GM12878 (cell line): ENCODE data around the gene DPAGT1. TPM values are rescaled to one million over a fixed set of nuclear protein-coding genes. Genes with fewer than 3 reads are reported as not detected.
A peak's percentile ranks its signal among the peaks of the same experiment; 100 is the strongest.

Experiments
- ATAC-seq: fragments of 200-7000 bp; cut with Tn5 transposase; 3 replicates; pipeline ENCODE4 v1.9.1; 2020; ENCODE audit warnings: mild to moderate bottlenecking, moderate library complexity
- BruUV-seq: library from RNA; stranded (reverse); fragments of 400-500 nt; replicated peaks from 2 replicates; lab custom pipeline; 2021; lab: Mats Ljungman, UMichigan
- CTCF ChIA-PET: fragments of 300-600 bp; sonication (Branson Sonifier 250); formaldehyde crosslinking; extraction: SDS; loops from one replicate; lab custom pipeline; 2021; ENCODE audit warnings: inconsistent platforms; lab: Yijun Ruan, JAX
- POLR2A ChIA-PET: fragments of 350-600 bp; formaldehyde crosslinking; extraction: SDS; loops from one replicate; lab custom pipeline; 2021; ENCODE audit warnings: inconsistent platforms; lab: Charles Lee
- RAD21 ChIA-PET: fragments of 300-600 bp; sonication (Branson Sonifier 250); formaldehyde crosslinking; loops from one replicate; lab custom pipeline; 2023; ENCODE audit warnings: antibody characterized with exemption; ENCODE audit not compliant: unreplicated experiment; lab: Charles Lee
- SMC1A ChIA-PET: fragments of 300-600 bp; sonication (Branson Sonifier 250); formaldehyde crosslinking; loops from one replicate; lab custom pipeline; 2023; ENCODE audit not compliant: unreplicated experiment, uncharacterized antibody; lab: Charles Lee
- DNase-seq: peaks from one replicate; pipeline ENCODE4 v3.0.0-alpha.2; 2011; ENCODE audit warnings: low read depth, low spot score
- FAIRE-seq: peaks from 3 replicates; lab custom pipeline; 2011; peaks lifted over from hg19 to GRCh38; lab: Jason Lieb, UNC
- H2AFZ ChIP-seq: 2 replicates; pipeline ENCODE4 v1.6.0; 2011; ENCODE audit warnings: low read depth, low read length, control low read depth; ENCODE audit not compliant: control insufficient read depth
- H3K27ac ChIP-seq: 2 replicates; pipeline ENCODE4 v1.5.1; 2011; ENCODE audit warnings: control low read depth; ENCODE audit not compliant: control insufficient read depth, insufficient read depth
- H3K27me3 ChIP-seq, 2 experiments: replicated peaks in 1 of 2; 2 replicates each; pipeline versions ENCODE4 v1.6.0 to v1.6.1; 2011; ENCODE audit warnings: low read length in 1 of 2; ENCODE audit not compliant: control insufficient read depth in 2 of 2, insufficient read depth in 2 of 2
- H3K36me3 ChIP-seq, 2 experiments: 2 replicates each; pipeline ENCODE4 v1.5.1; 2011; ENCODE audit warnings: low read length in 1 of 2; ENCODE audit not compliant: control insufficient read depth in 2 of 2, insufficient read depth in 2 of 2
- H3K4me1 ChIP-seq: 2 replicates; pipeline ENCODE4 v1.6.1; 2011; ENCODE audit warnings: mild to moderate bottlenecking, low read length, moderate library complexity, mixed read lengths; ENCODE audit not compliant: control insufficient read depth, insufficient read depth
- H3K4me2 ChIP-seq: 2 replicates; pipeline ENCODE4 v1.6.0; 2011; ENCODE audit warnings: control low read depth; ENCODE audit not compliant: control insufficient read depth, insufficient read depth
- H3K4me3 ChIP-seq: fragments of 200-600 bp; sonication (generic); 2 replicates; pipeline ENCODE4 v1.5.1; 2016
- H3K79me2 ChIP-seq: 2 replicates; pipeline ENCODE4 v1.6.0; 2011; ENCODE audit warnings: low read length; ENCODE audit not compliant: control insufficient read depth, insufficient read depth
- H3K9ac ChIP-seq: 2 replicates; pipeline ENCODE4 v1.8.0; 2011; ENCODE audit warnings: low read length, control low read depth, mixed read lengths; ENCODE audit not compliant: control insufficient read depth, insufficient read depth
- H3K9me3 ChIP-seq: replicated peaks from 3 replicates; pipeline ENCODE4 v1.5.1; 2011; ENCODE audit warnings: mild to moderate bottlenecking, low read length; ENCODE audit not compliant: control insufficient read depth, insufficient read depth
- H4K20me1 ChIP-seq: 2 replicates; pipeline ENCODE4 v1.6.0; 2011; ENCODE audit not compliant: control insufficient read depth, insufficient read depth
- CREB1 ChIP-seq: IDR thresholded peaks from 2 replicates; pipeline ENCODE4 v1.6.1; 2012; ENCODE audit warnings: low read depth, mild to moderate bottlenecking, inconsistent platforms
- HCFC1 ChIP-seq: fragments of 150-350 bp; IDR thresholded peaks from 2 replicates; pipeline ENCODE4 v1.6.1; 2014; ENCODE audit warnings: low read length
- MTA2 ChIP-seq: fragments of 450-650 bp; IDR thresholded peaks from 2 replicates; pipeline ENCODE4 v1.6.1; 2016; ENCODE audit warnings: low read depth, mild to moderate bottlenecking, moderate library complexity
- MXI1 ChIP-seq: fragments of 150-350 bp; IDR thresholded peaks from 2 replicates; pipeline ENCODE4 v1.6.1; 2011; ENCODE audit warnings: low read depth, mild to moderate bottlenecking, inconsistent platforms, low read length, improper control_type of control experiment
- POLR2AphosphoS5 ChIP-seq: IDR thresholded peaks from 2 replicates; pipeline ENCODE4 v1.6.1; 2011; ENCODE audit warnings: mild to moderate bottlenecking, low read length, inconsistent platforms
- RAD21 ChIP-seq: IDR thresholded peaks from 2 replicates; pipeline ENCODE4 v1.6.1; 2011; ENCODE audit warnings: mild to moderate bottlenecking, low read depth, low read length, moderate library complexity; ENCODE audit not compliant: insufficient read depth
- TAF1 ChIP-seq: IDR thresholded peaks from 2 replicates; pipeline ENCODE4 v1.6.1; 2011; ENCODE audit warnings: mild to moderate bottlenecking, low read depth, low read length, borderline replicate concordance
- TBL1XR1 ChIP-seq: IDR thresholded peaks from 2 replicates; pipeline ENCODE4 v1.6.1; 2012; ENCODE audit warnings: low read depth, low read length, improper control_type of control experiment
- ZNF274 ChIP-seq: IDR thresholded peaks from one replicate; pipeline ENCODE4 v1.8.0; 2011; ENCODE audit not compliant: insufficient read length, insufficient read depth
- ZNF622 ChIP-seq: fragments of 450-650 bp; IDR thresholded peaks from 2 replicates; pipeline ENCODE4 v1.6.1; 2017; ENCODE audit warnings: mild to moderate bottlenecking, inconsistent platforms
- WGBS: methylation state at CpG from one replicate; pipeline ENCODE4 v1.1.6; 2016; ENCODE audit warnings: low lambda C conversion rate; ENCODE audit not compliant: insufficient replicate concordance, insufficient coverage; ENCODE audit errors: missing lambda C conversion rate; 5-methylcytosine and 5-hydroxymethylcytosine counted together
- in situ Hi-C: fragments of 300-500 bp; cut with MboI; formaldehyde crosslinking; loops from 9 replicates; pipeline ENCODE4 v1.14.3; 2018; ENCODE audit warnings: mixed read lengths
- intact Hi-C: fragments of 100-400 bp; cut with micrococcal nuclease; formaldehyde crosslinking; loops from one replicate; pipeline ENCODE4 v1.14.2; 2022; ENCODE audit not compliant: unreplicated experiment
- polyA plus RNA-seq, 11 experiments: library from polyadenylated mRNA; depleted of rRNA in 4 of 11; unstranded in 6 of 11; stranded (reverse) in 5 of 11; fragments of >200 nt; fragmentation: Nextera tagmentation in 4 of 11; fragmentation: Illumina TruSeq in 1 of 11; extraction: Ambion mirVana in 4 of 11; extraction: Trizol in 1 of 11; gene quantifications; 1 replicate in 1 of 11; 2 replicates in 10 of 11; pipeline versions ENCODE4 v1.2.1 to v1.2.3, GENCODE V29; 2011 to 2016; ENCODE audit warnings: inconsistent platforms in 2 of 11, missing spikeins in 2 of 11, low read depth in 1 of 11
- total RNA-seq, 4 experiments: library from RNA; depleted of rRNA in 3 of 4; stranded (reverse); fragments of >200 nt in 3 of 4; fragmentation: Illumina TruSeq in 1 of 4; extraction: Trizol in 1 of 4; gene quantifications; 2 replicates each; pipeline versions ENCODE4 v1.2.1 to v1.2.3, GENCODE V29; 2013 to 2021
- TF ChIP-seq, protein P1 (sequence below): IDR thresholded peaks from 2 replicates; pipeline ENCODE4 v1.6.1; 2011; ENCODE audit warnings: low read depth, mild to moderate bottlenecking, low read length, moderate library complexity, borderline replicate concordance; ENCODE audit errors: extremely low read depth
- TF ChIP-seq, protein P2 (sequence below): IDR thresholded peaks from 2 replicates; pipeline ENCODE4 v1.6.1; 2012; ENCODE audit warnings: low read length, inconsistent platforms
- TF ChIP-seq, protein P3 (sequence below): fragments of 450-650 bp; formaldehyde crosslinking; IDR thresholded peaks from 2 replicates; pipeline ENCODE4 v1.4.0; 2020; ENCODE audit warnings: mild to moderate bottlenecking, moderate library complexity
- TF ChIP-seq, protein P4 (sequence below): fragments of 450-650 bp; IDR thresholded peaks from 2 replicates; pipeline ENCODE4 v1.6.1; 2016; ENCODE audit warnings: mild to moderate bottlenecking

The DPAGT1 gene
- total and polyA plus RNA-seq, 10 of the 15 experiments (the other 5 are each of a cell fraction or from before 2014, with no cell fraction given): 20.5 to 95.6 (median 54.3) TPM

DNA sequence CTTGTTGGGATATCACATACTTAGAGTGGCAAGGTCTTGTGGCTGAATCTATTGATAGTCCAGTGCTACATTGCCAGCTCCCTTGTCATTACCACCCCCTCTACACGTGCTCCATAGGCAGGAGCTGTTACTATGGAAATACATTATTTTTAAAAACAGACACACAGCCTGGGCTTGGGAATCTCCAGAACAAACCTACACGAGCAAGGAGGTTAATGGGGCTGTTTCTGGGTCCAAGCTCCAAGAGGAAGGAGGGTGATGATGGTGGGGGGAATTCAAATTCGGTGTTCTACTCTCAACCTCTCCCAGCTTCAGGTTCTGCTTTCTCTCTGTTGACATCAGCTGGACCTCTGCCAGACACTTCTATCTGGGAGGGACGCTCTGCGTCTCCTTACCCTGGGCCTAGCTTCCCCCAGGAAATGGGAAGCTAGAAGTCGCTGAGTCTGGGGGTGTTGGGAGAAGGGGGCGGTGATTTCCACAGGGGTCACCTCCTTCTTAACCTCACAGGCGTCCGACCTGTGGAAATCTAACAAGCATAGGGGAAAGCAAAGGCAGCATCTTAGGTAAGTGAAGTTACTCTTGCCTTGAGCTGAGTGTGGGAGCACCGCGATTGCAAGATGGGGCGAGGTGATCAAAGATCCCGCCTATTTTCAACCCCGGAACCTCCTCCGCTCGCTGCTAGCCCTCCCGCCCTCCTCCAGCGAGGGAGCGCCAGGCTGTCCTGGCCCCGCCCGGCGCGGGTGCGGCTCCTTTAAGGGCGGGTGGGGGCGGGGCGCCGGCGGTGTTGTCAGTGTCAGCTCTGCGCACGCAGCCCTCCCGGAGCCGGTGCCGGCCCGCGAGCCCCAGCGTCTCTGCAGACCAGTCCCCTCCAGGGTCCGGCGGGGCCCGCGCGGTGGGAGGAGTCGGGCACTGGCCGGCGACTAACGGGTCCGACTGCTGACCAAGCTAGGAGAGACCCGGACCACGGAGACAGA is 5.2 kb upstream of the DPAGT1 start, which contains the start of gene C2CD2L:
Gene C2CD2L (plus strand): TSS at position 781 of the 974 bp plus-strand sequence. CDS start 398 bp downstream, outside the sequence.
- SMC1A ChIA-PET: interaction anchor here (0.6 to 1.8 kb wide), 10 partner anchors 10 to 153 kb away, joined by 3 to 9 read pairs (median 6); partner anchors contain the start of genes HINFP, HMBS and TRAPPC4
- Histone ChIP-seq H3K4me1 (peaks cover 23% of the 10 kb centered on the region), H3K4me3 (peak within 1 kb of the TSS; percentile 96), H3K36me3 (peaks cover 8 to 12% of the 10 kb centered on the region in 2 experiments), H3K9ac (peak within 1 kb of the TSS; percentile 87), H3K27me3 (no peaks in the 10 kb centered on the region), H2AFZ (peak within 1 kb of the TSS; percentile 76), H3K79me2 (peaks cover 33% of the 10 kb centered on the region), H3K27ac (peak within 1 kb of the TSS; percentile 73), H3K9me3 (no peaks in the 10 kb centered on the region), H3K4me2 (peak within 1 kb of the TSS; percentile 93), H4K20me1 (no peaks in the 10 kb centered on the region)
- intact Hi-C loops: loop anchor here (1.0 to 5.0 kb wide), 2 partner anchors 37 to 90 kb away; no protein-coding TSS in a partner anchor
- BruUV-seq: TSS peak; percentile 92
- in situ Hi-C loops: no loop called here
- ATAC-seq: peak; percentile 93
- RAD21 ChIA-PET: interaction anchor here (0.7 to 2.2 kb wide), 12 partner anchors 11 to 218 kb away, joined by 3 to 16 read pairs (median 4); partner anchors contain the start of genes HINFP, HMBS, NLRX1 and VPS11
- peak; percentile 93 for FAIRE-seq
- WGBS: 1% methylated on average over 39 of the region's 49 CpGs
- peak; percentile 70 for DNase-seq
- POLR2A ChIA-PET: interaction anchor here (0.6 to 7.2 kb wide), 23 partner anchors 10 to 216 kb away, joined by 3 to 76 read pairs (median 3); partner anchors contain the start of genes HINFP, HMBS, HYOU1 and NLRX1
- CTCF ChIA-PET: interaction anchor here (0.6 to 2.0 kb wide), 15 partner anchors 11 to 231 kb away, joined by 3 to 9 read pairs (median 5); partner anchors contain the start of genes HINFP, HMBS, HYOU1 and VPS11
- TF ChIP-seq RAD21 (no peak), MTA2 (no peak), TAF1 (peak; percentile 35; the same call in 1 of the 2 replicates), ZNF622 (no peak), POLR2AphosphoS5 (peak; percentile 72), MXI1 (peak; percentile 61), TBL1XR1 (no peak), CREB1 (no peak), HCFC1 (no peak; the same call in 1 of the 2 replicates), ZNF274 (no peak)
- TF ChIP-seq, protein P1, sequence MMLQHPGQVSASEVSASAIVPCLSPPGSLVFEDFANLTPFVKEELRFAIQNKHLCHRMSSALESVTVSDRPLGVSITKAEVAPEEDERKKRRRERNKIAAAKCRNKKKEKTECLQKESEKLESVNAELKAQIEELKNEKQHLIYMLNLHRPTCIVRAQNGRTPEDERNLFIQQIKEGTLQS: no peak
- TF ChIP-seq, protein P2, sequence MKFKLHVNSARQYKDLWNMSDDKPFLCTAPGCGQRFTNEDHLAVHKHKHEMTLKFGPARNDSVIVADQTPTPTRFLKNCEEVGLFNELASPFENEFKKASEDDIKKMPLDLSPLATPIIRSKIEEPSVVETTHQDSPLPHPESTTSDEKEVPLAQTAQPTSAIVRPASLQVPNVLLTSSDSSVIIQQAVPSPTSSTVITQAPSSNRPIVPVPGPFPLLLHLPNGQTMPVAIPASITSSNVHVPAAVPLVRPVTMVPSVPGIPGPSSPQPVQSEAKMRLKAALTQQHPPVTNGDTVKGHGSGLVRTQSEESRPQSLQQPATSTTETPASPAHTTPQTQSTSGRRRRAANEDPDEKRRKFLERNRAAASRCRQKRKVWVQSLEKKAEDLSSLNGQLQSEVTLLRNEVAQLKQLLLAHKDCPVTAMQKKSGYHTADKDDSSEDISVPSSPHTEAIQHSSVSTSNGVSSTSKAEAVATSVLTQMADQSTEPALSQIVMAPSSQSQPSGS: no peak
- TF ChIP-seq, protein P3, sequence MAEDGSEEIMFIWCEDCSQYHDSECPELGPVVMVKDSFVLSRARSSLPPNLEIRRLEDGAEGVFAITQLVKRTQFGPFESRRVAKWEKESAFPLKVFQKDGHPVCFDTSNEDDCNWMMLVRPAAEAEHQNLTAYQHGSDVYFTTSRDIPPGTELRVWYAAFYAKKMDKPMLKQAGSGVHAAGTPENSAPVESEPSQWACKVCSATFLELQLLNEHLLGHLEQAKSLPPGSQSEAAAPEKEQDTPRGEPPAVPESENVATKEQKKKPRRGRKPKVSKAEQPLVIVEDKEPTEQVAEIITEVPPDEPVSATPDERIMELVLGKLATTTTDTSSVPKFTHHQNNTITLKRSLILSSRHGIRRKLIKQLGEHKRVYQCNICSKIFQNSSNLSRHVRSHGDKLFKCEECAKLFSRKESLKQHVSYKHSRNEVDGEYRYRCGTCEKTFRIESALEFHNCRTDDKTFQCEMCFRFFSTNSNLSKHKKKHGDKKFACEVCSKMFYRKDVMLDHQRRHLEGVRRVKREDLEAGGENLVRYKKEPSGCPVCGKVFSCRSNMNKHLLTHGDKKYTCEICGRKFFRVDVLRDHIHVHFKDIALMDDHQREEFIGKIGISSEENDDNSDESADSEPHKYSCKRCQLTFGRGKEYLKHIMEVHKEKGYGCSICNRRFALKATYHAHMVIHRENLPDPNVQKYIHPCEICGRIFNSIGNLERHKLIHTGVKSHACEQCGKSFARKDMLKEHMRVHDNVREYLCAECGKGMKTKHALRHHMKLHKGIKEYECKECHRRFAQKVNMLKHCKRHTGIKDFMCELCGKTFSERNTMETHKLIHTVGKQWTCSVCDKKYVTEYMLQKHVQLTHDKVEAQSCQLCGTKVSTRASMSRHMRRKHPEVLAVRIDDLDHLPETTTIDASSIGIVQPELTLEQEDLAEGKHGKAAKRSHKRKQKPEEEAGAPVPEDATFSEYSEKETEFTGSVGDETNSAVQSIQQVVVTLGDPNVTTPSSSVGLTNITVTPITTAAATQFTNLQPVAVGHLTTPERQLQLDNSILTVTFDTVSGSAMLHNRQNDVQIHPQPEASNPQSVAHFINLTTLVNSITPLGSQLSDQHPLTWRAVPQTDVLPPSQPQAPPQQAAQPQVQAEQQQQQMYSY (CRISPR knock-in tag): no peak
- TF ChIP-seq, protein P4, sequence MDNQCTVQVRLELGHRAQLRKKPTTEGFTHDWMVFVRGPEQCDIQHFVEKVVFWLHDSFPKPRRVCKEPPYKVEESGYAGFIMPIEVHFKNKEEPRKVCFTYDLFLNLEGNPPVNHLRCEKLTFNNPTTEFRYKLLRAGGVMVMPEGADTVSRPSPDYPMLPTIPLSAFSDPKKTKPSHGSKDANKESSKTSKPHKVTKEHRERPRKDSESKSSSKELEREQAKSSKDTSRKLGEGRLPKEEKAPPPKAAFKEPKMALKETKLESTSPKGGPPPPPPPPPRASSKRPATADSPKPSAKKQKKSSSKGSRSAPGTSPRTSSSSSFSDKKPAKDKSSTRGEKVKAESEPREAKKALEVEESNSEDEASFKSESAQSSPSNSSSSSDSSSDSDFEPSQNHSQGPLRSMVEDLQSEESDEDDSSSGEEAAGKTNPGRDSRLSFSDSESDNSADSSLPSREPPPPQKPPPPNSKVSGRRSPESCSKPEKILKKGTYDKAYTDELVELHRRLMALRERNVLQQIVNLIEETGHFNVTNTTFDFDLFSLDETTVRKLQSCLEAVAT: no peak
